Measurements from ENCODE around the gene ASB4.
"Not testable (repeated sequence)": the region's sequence is repeated elsewhere in the genome, so short reads cannot be mapped to it uniquely, and the experiment has no call there.

ASB4 gene

GRCh38 chr7:95493247-95493646 is 7.5 kb downstream of the ASB4 start:
- Mint-ChIP-seq H3K4me3 (no peak overlapping the region), H3K4me1 (ENCODE audit: low read depth) (peaks cover 2% of the 10 kb centered on the region), H3K27ac (no peak overlapping the region), H3K9me3 (peaks cover 4% of the 10 kb centered on the region), H3K36me3 (ENCODE audit: low read depth) (no peaks in the 10 kb centered on the region), H3K27me3 (ENCODE audit: low read depth) (peaks cover 17% of the 10 kb centered on the region)
- DNase-seq (ENCODE audit: low spot score): no peak

GRCh38 chr7:95493844-95494243 is 8.1 kb downstream of the ASB4 start:
- H3K9me3 Mint-ChIP-seq: peaks cover 4% of the 10 kb centered on the region
- no peak overlapping the region for H3K27ac Mint-ChIP-seq
- DNase-seq (ENCODE audit: low spot score): no peak
- H3K4me1 Mint-ChIP-seq (ENCODE audit: low read depth): peaks cover 3% of the 10 kb centered on the region
- H3K4me3 Mint-ChIP-seq: no peak overlapping the region
- peaks cover 15% of the 10 kb centered on the region for H3K27me3 Mint-ChIP-seq (ENCODE audit: low read depth)
- H3K36me3 Mint-ChIP-seq (ENCODE audit: low read depth): no peaks in the 10 kb centered on the region

- Mint-ChIP-seq H3K27ac (peak overlapping the region; percentile 87), H3K9me3 (peaks cover 10% of the 10 kb centered on the region), H3K4me3 (peak overlapping the region; percentile 63), H3K4me1 (ENCODE audit: low read depth) (peaks cover 32% of the 10 kb centered on the region), H3K27me3 (ENCODE audit: low read depth) (no peaks in the 10 kb centered on the region), H3K36me3 (ENCODE audit: low read depth) (peaks cover 4% of the 10 kb centered on the region)
- DNase-seq (ENCODE audit: low spot score): peak; percentile 51
Observed at GRCh38 chr7:95501261-95501832, 15.6 kb downstream of the ASB4 start.

- H3K4me1 Mint-ChIP-seq (ENCODE audit: low read depth): peaks cover 30% of the 10 kb centered on the region
- no peak for DNase-seq (ENCODE audit: low spot score)
- no peaks in the 10 kb centered on the region for H3K27me3 Mint-ChIP-seq (ENCODE audit: low read depth)
- peaks cover 4% of the 10 kb centered on the region for H3K36me3 Mint-ChIP-seq (ENCODE audit: low read depth)
- H3K9me3 Mint-ChIP-seq: peaks cover 6% of the 10 kb centered on the region
- peak overlapping the region; percentile 62 for H3K27ac Mint-ChIP-seq
- H3K4me3 Mint-ChIP-seq: no peak overlapping the region
Observed at GRCh38 chr7:95502403-95502802, 16.7 kb downstream of the ASB4 start.

- H3K9me3 Mint-ChIP-seq: peaks cover 6% of the 10 kb centered on the region
- H3K27ac Mint-ChIP-seq: no peak overlapping the region
- no peak for DNase-seq (ENCODE audit: low spot score)
- H3K4me1 Mint-ChIP-seq (ENCODE audit: low read depth): peaks cover 30% of the 10 kb centered on the region
- peaks cover 4% of the 10 kb centered on the region for H3K36me3 Mint-ChIP-seq (ENCODE audit: low read depth)
- H3K27me3 Mint-ChIP-seq (ENCODE audit: low read depth): no peaks in the 10 kb centered on the region
- H3K4me3 Mint-ChIP-seq: no peak overlapping the region
Observed at GRCh38 chr7:95503271-95504131, 17.8 kb downstream of the ASB4 start.

GRCh38 chr7:95504132-95504588 is 18.4 kb downstream of the ASB4 start:
- not testable (repeated sequence) for H3K27ac Mint-ChIP-seq; DNase-seq (ENCODE audit: low spot score); H3K27me3 Mint-ChIP-seq (ENCODE audit: low read depth); H3K4me3 Mint-ChIP-seq; H3K36me3 Mint-ChIP-seq (ENCODE audit: low read depth); H3K9me3 Mint-ChIP-seq
- H3K4me1 Mint-ChIP-seq (ENCODE audit: low read depth): peaks cover 27% of the 10 kb centered on the region

- Mint-ChIP-seq H3K36me3 (ENCODE audit: low read depth) (no peaks in the 10 kb centered on the region), H3K27ac (no peak overlapping the region), H3K4me3 (no peak overlapping the region), H3K27me3 (ENCODE audit: low read depth) (peaks cover 8% of the 10 kb centered on the region), H3K9me3 (no peaks in the 10 kb centered on the region), H3K4me1 (ENCODE audit: low read depth) (peaks cover 4% of the 10 kb centered on the region)
- no peak for DNase-seq (ENCODE audit: low spot score)
Observed at GRCh38 chr7:95508780-95509179, 23.0 kb downstream of the ASB4 start.

GRCh38 chr7:95509199-95509598 is 23.5 kb downstream of the ASB4 start:
- peak; percentile 30 for DNase-seq (ENCODE audit: low spot score)
- peaks cover 4% of the 10 kb centered on the region for H3K4me1 Mint-ChIP-seq (ENCODE audit: low read depth)

GRCh38 chr7:95511716-95512260 is 26.0 kb downstream of the ASB4 start:
- Mint-ChIP-seq H3K4me1 (ENCODE audit: low read depth) (peaks cover 4% of the 10 kb centered on the region), H3K36me3 (ENCODE audit: low read depth) (no peaks in the 10 kb centered on the region), H3K9me3 (no peaks in the 10 kb centered on the region), H3K4me3 (no peak overlapping the region), H3K27ac (no peak overlapping the region), H3K27me3 (ENCODE audit: low read depth) (peaks cover 26% of the 10 kb centered on the region)
- DNase-seq (ENCODE audit: low spot score): peak; percentile 59

More at GRCh38 chr7:95509199-95509598, 23.5 kb downstream of the ASB4 start:
- H3K27ac Mint-ChIP-seq: no peak overlapping the region
- no peak overlapping the region for H3K4me3 Mint-ChIP-seq
- H3K36me3 Mint-ChIP-seq (ENCODE audit: low read depth): no peaks in the 10 kb centered on the region
- H3K27me3 Mint-ChIP-seq (ENCODE audit: low read depth): peaks cover 12% of the 10 kb centered on the region
- no peaks in the 10 kb centered on the region for H3K9me3 Mint-ChIP-seq

- H3K4me3 Mint-ChIP-seq: no peak overlapping the region
- DNase-seq (ENCODE audit: low spot score): no peak
- no peaks in the 10 kb centered on the region for H3K36me3 Mint-ChIP-seq (ENCODE audit: low read depth)
- H3K4me1 Mint-ChIP-seq (ENCODE audit: low read depth): no peaks in the 10 kb centered on the region
- no peak overlapping the region for H3K27ac Mint-ChIP-seq
- peaks cover 37% of the 10 kb centered on the region for H3K27me3 Mint-ChIP-seq (ENCODE audit: low read depth)
- no peaks in the 10 kb centered on the region for H3K9me3 Mint-ChIP-seq
Observed at GRCh38 chr7:95517458-95517857, 31.7 kb downstream of the ASB4 start.

GRCh38 chr7:95517870-95518269 is 32.1 kb downstream of the ASB4 start:
- Mint-ChIP-seq H3K36me3 (ENCODE audit: low read depth) (no peaks in the 10 kb centered on the region), H3K4me3 (no peak overlapping the region), H3K27ac (no peak overlapping the region), H3K9me3 (no peaks in the 10 kb centered on the region), H3K27me3 (ENCODE audit: low read depth) (peaks cover 37% of the 10 kb centered on the region), H3K4me1 (ENCODE audit: low read depth) (no peaks in the 10 kb centered on the region)
- no peak for DNase-seq (ENCODE audit: low spot score)

- no peaks in the 10 kb centered on the region for H3K9me3 Mint-ChIP-seq
- H3K36me3 Mint-ChIP-seq (ENCODE audit: low read depth): no peaks in the 10 kb centered on the region
- H3K27me3 Mint-ChIP-seq (ENCODE audit: low read depth): peaks cover 29% of the 10 kb centered on the region
- no peak overlapping the region for H3K4me3 Mint-ChIP-seq
- DNase-seq (ENCODE audit: low spot score): no peak
- H3K27ac Mint-ChIP-seq: no peak overlapping the region
- H3K4me1 Mint-ChIP-seq (ENCODE audit: low read depth): no peaks in the 10 kb centered on the region
Observed at GRCh38 chr7:95520136-95520535, 34.4 kb downstream of the ASB4 start.

GRCh38 chr7:95525503-95525902 is 39.8 kb downstream of the ASB4 start:
- Mint-ChIP-seq H3K36me3 (ENCODE audit: low read depth) (no peaks in the 10 kb centered on the region), H3K4me3 (no peak overlapping the region), H3K4me1 (ENCODE audit: low read depth) (peaks cover 2% of the 10 kb centered on the region), H3K27me3 (ENCODE audit: low read depth) (peaks cover 29% of the 10 kb centered on the region), H3K9me3 (no peaks in the 10 kb centered on the region), H3K27ac (no peak overlapping the region)
- DNase-seq (ENCODE audit: low spot score): no peak

- H3K4me3 Mint-ChIP-seq: no peak overlapping the region
- H3K4me1 Mint-ChIP-seq (ENCODE audit: low read depth): peaks cover 2% of the 10 kb centered on the region
Observed at GRCh38 chr7:95526128-95526738, 40.5 kb downstream of the ASB4 start.

More at GRCh38 chr7:95526128-95526738, 40.5 kb downstream of the ASB4 start:
- DNase-seq (ENCODE audit: low spot score): no peak
- H3K9me3 Mint-ChIP-seq: no peaks in the 10 kb centered on the region
- peaks cover 27% of the 10 kb centered on the region for H3K27me3 Mint-ChIP-seq (ENCODE audit: low read depth)
- H3K36me3 Mint-ChIP-seq (ENCODE audit: low read depth): no peaks in the 10 kb centered on the region
- H3K27ac Mint-ChIP-seq: no peak overlapping the region
